HL-60/S4 treated with phorbol 12-myristate 13-acetate at 8.2 ng/mL for 4 days and 3 days (cell line): ENCODE measurements around the gene GPRC5A.

Experiments used
- in situ Hi-C: fragments of 300-500 bp; cut with MboI; formaldehyde crosslinking; loops from 2 replicates; pipeline ENCODE4 v1.15.0; 2022; ENCODE audit warnings: low sequenced_read_pairs

GPRC5A gene

GRCh38 chr12:12936983-12937491 is 45.7 kb downstream of the GPRC5A start:
- in situ Hi-C loops, result no loop called here

DNA sequence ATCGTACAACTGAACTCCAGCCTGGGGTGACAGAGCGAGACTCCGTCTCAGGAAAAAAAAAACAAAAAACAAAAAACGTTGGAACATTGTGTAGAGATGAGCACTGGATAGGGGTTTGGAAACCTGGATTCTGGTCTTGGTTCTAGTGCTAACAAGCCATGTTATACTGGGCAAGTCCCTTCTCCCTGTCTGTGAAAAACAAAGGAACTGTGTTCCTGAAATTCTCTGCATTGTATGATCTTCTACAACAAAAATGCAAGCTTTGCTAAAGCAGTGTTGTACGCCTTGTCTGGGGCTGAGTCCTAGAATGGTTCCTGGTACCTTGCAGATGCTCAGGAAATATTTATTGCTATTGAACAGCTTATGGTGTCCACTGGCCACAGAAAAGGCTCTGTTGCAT is 47.2 kb downstream of the GPRC5A start:
- in situ Hi-C loops, result no loop called here

- in situ Hi-C loops, result no loop called here
These were observed 48.5 kb downstream of the GPRC5A start for GRCh38 chr12:12939888-12940287.

GRCh38 chr12:12941450-12942350 is 50.3 kb downstream of the GPRC5A start:
- in situ Hi-C loops, result no loop called here

DNA sequence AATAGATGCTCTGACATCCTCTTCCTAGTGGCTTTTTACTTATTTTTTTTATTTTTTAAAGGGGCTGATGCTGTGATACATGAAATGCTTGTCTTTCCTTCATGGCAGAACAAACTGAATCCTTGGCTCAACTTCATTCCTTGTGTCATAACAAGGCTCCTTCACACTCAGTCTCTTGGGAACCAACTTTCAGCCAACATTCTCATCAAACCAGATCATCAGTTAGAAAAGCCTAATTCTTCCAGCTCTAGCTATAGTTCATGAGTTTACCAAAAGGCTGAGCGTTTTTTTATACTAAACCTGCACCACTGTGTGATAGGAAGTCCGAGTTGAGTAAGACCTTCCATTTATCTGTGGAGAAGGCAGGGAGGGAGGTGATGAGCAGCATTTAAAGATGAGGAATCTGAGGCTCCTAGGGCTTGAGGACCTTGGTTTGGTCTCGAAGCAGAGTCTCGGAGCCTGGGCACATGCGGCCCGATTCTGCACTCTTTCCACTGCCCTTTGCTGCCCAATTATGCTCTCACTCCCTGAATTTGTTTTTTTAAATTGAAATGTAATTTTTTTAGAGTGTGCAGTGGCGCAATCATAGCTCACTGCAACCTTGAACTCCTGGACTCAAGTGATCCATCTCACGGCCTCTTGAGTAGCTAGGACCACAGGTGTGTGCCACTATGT is 52.4 kb downstream of the GPRC5A start:
- in situ Hi-C loops, result no loop called here

GRCh38 chr12:12945591-12945990 is 54.2 kb downstream of the GPRC5A start:
- in situ Hi-C loops, result no loop called here

DNA sequence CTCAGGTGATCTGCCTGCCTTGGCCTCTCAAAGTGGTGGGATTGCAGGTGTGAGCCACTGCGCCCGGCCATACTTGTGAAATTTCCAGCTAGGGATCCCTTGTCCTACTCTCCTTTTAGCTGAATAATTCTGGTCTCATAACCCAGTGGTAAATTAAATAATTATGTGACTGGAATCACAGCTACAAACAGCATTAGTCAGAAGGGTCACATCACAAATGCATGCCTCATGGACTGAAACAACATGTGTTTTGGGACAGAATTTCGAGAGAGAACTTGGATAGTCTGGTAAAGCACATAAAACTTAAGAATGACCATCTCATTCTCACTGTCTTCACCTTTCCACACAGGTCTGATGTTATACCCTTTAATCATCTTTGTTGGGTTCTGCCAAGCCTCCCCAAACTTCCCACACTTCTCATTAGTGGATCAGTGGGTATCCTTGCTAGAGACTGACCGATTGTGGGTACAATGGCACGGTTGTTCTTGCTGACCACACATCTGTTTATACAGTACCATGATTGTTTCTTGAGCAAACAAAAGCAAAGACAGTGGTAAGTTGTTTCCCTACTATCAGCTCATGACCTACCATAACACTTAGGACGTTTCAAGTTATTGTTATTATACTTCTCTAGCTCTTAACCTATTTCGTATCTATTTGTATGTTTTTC is 55.5 kb downstream of the GPRC5A start:
- in situ Hi-C loops, result no loop called here

DNA sequence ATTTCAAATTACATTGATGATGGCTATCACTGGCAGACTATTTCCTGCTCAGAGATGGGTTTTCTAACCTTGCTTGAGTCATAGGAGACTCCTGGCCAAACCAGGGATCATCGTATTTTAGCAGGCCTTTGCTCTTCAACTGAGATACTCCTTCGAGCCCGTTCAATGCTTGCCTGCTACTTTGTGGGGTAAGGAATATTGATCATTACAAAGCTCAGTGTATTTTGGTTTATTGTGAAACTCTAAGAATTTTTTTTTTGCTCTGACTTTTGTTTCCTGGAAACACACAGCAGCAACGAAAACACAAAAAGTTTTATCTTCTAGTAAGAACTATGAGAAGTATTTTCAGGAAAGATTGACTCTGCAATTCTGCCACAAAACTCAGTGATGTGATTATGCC is 56.5 kb downstream of the GPRC5A start:
- in situ Hi-C loops, result no loop called here

- in situ Hi-C loops, result no loop called here
These were observed 60.1 kb downstream of the GPRC5A start for GRCh38 chr12:12951504-12951903.

GRCh38 chr12:12952036-12952435 is 60.7 kb downstream of the GPRC5A start, which contains the start of gene GPRC5D:
Gene GPRC5D (minus strand): TSS chr12:12952170. CDS start chr12:12950384, 1,786 bp downstream.
- in situ Hi-C loops, result no loop called here

GRCh38 chr12:12954356-12954755 is 63.0 kb downstream of the GPRC5A start:
- in situ Hi-C loops, result no loop called here

- in situ Hi-C loops, result no loop called here
These were observed 63.7 kb downstream of the GPRC5A start for GRCh38 chr12:12954878-12955625.

DNA sequence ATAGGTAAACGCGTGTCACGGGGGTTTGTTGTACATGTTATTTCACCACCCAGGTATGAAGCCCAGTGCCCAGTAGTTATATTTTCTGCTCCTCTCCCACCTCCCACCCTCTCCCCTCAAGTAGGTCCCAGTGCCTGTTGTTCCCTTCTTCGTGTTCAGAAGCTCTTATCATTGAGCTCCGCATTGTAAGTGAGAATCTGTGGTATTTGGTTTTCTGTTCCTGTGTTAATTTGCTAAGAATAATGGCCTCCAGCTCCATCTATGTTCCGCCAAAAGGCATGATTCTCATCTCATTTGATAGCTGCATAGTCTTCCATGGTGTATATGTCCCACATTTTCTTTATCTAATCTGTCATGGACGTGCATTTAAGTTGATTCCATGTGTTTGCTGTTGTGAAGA is 67.5 kb downstream of the GPRC5A start:
- in situ Hi-C loops, result no loop called here

DNA sequence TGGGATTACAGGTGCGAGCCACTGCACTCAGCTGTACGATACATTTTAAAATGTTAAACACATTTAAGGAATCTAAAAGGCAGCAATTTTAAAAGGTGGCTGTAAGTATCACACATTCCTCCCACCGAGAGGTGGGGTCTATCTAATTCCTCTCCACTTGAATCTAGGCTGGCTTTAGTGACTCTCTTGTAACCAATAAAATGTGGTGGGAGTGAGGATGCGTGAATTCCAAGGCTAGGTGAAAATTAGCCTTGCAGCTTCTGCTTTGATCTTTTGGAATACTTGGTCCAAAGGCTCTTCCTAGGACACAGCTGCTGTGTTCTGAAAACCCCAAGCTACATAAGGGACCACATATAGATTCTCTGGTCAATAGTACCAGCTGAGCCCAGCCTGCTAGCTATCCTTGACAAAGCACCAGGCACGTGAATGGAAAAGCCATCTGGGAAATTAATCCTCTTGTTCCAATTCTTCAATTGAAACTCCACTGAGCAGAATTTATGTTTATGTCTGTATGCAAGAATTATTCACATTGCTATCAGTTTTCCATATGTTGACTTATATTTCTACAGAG is 69.4 kb downstream of the GPRC5A start:
- in situ Hi-C loops, result no loop called here

GRCh38 chr12:12964255-12964654 is 72.9 kb downstream of the GPRC5A start:
- in situ Hi-C loops, result no loop called here

DNA sequence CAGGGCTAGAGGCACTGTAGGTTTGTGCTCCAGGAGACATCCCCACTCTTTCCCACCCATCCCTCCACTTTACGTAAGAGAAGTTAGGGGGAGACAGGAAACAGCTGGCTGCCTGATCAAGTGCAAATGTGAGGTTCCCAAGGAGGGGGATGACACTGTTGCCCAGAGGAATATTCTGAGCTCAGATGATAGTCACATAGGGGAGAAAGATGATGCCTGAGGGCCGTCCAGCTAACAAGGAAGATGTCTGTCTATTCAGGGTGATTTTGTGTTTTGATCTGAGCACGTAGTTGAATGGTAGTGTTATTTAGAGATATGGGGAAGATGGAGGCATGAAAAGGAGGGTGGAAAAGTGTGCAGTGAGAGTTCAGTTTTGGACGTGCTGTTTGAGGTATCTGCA is 74.5 kb downstream of the GPRC5A start:
- in situ Hi-C loops, result no loop called here
